Measurements from ENCODE around the gene UGP2.
"Not testable (repeated sequence)": the region's sequence is repeated elsewhere in the genome, so short reads cannot be mapped to it uniquely, and the experiment has no call there.

Gene UGP2

DNA sequence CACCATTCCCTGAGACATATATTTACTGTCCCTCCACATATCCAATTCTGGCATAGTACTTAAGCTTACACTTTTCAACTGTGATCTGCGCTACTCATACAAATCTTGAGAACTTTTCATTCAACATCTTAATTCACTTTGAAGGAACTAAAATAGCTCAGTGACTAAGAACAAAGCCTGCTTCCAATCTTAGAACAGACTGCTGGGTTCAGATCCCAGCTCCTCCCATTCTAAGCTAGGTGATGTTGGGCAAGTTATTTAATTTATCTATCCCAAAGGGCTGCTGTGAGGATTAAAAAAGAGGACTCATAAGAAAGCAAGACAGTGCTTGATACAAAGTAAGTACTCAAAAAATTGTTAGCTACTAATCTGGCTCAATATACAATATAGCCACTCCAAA lies 57.9 kb downstream of the UGP2 start:
- no peak for DNase-seq

DNA sequence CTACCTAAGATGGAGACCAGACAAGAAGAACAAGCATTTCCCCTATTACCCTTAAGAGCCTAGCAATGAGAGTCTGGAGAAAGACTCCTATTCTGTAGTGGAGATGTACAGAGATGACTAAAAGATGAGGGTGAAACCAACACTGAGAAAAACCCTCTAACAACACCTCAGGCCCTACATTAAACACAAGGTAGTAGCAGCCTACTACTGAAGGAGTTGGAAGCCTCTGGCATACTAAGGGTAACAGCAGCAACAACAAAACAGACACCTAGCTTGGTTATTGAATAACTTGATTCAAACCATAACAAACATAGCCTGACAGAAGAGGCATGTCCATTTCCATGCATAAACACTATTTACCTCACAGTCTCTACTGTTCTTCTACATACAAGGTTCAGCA lies 60.5 kb downstream of the UGP2 start:
- DNase-seq: no peak

GRCh38 chr2:63903003-63903402 lies 61.3 kb downstream of the UGP2 start:
- DNase-seq: no peak

DNA sequence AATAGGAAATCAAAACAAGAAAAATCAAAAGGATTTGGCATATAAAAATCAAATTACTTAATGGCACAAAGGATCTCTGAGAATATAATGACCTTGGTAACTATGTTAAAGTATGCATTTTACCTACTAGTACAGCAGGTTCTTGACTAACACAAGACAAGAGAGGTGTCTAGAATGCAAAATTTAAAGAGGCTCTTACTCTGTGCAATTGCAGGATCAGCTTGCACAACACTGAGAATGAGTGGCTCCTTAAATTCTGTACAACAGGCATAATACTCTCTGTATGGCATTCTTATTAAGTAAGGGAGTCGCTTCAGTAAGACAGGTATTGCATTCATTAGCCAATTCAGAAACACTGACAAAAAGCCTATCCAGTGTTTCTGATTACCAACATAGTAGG lies 72.6 kb downstream of the UGP2 start:
- no peak for DNase-seq

GRCh38 chr2:63926815-63927214 lies 85.1 kb downstream of the UGP2 start:
- DNase-seq: no peak

GRCh38 chr2:63932104-63932503 lies 90.4 kb downstream of the UGP2 start:
- DNase-seq: not testable (repeated sequence)

Data from amniotic stem cell (primary cell).